GM12801 (cell line): Measurements from ENCODE around the gene TCEAL8.

Experiments
- TF ChIP-seq, protein P1 (sequence below): IDR thresholded peaks from one replicate; pipeline ENCODE4 v1.5.1; 2011; ENCODE audit warnings: control low read depth; ENCODE audit not compliant: insufficient read length; ENCODE audit errors: extremely low read depth

The TCEAL8 gene

DNA sequence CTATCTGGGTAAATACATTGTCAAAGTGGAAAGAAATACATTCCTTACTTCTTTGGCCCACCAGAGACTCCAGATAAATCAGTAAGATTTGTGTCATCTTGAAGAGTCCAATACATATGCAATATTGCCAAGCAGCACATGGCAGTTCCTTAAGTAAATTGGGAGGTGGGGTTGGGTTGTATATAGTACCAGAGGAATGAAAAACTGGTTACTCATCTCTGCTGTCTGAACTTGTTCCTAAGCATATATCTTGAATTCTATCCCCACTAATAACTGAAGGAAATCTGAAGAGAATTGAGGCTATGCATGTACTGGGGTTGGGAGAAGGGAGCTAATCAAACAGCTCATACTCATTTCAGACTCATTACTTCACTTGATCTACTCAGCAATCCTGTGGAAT lies 14.8 kb downstream of the TCEAL8 start:
- TF ChIP-seq, protein P1, sequence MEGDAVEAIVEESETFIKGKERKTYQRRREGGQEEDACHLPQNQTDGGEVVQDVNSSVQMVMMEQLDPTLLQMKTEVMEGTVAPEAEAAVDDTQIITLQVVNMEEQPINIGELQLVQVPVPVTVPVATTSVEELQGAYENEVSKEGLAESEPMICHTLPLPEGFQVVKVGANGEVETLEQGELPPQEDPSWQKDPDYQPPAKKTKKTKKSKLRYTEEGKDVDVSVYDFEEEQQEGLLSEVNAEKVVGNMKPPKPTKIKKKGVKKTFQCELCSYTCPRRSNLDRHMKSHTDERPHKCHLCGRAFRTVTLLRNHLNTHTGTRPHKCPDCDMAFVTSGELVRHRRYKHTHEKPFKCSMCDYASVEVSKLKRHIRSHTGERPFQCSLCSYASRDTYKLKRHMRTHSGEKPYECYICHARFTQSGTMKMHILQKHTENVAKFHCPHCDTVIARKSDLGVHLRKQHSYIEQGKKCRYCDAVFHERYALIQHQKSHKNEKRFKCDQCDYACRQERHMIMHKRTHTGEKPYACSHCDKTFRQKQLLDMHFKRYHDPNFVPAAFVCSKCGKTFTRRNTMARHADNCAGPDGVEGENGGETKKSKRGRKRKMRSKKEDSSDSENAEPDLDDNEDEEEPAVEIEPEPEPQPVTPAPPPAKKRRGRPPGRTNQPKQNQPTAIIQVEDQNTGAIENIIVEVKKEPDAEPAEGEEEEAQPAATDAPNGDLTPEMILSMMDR = no peak

DNA sequence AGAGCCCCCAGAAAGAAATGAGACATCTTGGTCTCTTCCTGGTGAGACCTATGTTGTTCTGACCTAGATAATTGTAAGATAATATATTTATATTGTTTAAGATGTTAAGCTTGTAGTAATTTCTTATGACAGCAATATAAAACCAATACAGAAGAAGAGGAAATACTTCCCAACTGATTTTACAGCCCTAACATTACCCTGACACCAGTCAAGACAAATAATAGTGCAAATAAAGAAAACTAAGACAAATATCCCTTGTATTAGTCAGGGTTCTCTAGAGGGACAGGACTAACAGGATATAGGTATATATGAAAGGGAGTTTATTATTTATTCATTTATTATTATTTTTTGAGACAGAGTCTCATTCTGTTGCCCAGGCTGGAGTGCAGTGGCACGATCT lies 18.7 kb downstream of the TCEAL8 start:
- TF ChIP-seq, protein P1 = no peak

DNA sequence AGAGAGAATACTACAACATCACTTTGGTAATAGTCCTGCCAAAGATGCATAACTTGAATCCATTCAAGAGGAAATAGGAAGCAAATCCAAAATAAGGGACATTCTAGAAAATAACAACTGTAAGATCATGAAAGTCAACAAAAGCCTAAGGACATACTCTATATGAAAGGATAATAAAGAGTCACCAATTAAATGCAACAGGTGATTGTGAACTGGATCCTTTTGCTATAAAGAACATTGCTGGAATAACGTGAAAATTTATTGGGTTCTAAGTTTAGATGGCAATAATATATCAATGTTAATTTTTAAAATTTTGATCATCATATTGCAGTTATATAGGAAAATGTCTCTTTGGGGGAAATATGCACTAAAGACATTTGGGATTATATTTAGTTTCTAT lies 20.1 kb downstream of the TCEAL8 start:
- TF ChIP-seq, protein P1 = no peak

DNA sequence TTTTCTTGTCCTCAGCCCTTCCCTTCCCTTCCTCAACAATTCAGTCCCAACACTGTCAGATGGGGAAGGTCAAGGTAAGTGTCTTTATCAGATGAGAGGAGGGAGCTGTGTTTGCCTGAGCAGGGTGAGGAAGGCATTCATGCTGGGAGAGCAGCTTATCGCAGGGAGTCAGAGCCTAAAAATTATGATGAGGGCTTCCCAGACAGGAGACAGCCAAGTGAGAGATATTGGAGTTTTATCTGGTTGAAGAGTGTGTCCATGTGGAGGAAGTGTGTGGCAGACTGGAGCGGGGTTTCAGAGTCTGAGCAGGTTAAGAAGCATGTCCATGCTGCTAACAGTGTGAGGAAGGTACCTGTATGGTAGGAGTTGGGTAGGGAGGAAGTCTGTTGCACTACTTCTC lies 21.7 kb downstream of the TCEAL8 start:
- TF ChIP-seq, protein P1 = no peak

DNA sequence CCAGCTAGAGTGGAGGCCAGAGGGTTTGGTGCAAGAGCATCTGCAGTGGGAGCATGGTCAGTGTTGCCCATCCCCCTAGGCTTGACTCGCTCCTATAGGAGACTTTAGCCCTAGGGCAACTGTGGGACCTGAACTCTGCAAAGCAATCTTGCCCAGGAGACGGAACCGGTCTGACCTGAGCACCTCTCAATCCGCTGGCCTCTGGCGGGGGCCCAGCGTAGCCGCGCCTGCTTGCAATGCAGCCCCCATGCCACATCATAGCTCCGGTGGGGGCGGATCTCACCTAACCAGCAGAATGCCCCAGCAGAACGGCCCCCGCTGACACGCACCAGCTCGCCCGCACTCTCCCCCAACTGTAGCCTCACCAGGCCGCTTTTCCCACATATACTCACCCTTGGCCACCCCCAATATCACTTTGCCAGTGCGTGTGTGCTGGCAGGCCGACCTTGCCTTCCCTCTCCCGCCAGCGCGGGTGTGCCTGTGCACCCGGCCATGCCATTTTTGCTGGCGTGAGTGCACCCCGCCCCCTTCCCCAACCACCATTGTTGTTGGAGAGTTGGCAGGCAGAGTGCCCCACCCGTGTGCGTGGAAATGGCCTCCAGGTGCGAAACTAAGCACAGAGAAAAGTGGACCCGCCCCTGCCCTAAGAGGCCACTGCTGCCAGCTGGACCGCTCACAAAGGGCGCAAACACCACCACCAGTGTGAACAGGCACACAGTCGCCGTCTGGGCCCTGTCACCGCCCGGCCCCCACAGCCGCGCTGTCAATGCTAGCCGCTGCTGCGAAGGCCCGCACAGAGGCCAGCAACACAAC lies 34.2 kb downstream of the TCEAL8 start:
- TF ChIP-seq, protein P1 = no peak

DNA sequence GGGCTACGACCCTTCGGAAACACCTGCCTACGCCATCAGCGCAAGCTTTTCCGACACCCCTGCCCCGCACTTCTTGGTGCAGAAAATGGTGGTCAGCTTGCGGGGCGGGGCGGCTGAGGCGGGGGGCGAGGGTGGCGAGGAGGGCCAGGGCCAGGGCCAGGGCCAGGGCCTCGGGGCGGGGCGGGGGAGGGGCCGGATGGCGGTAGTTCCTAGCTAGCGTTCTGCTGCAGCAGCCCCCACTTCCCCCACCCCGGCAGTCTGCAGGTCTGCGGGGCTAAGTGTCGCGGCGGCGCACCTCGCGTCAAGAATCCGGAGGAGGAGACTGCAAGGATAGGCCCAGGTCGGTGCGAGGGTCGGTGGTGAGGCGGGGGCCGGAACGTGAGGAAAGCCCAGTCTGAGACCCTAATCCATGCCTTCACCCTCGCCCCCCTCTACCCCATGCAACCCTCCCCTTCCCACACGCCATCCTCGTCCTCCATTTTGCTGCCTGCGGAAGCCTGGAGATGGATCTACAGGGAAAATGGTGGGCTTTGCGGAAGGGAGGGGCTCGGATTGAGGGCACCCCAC lies 39.4 kb downstream of the TCEAL8 start:
- TF ChIP-seq, protein P1 = no peak

DNA sequence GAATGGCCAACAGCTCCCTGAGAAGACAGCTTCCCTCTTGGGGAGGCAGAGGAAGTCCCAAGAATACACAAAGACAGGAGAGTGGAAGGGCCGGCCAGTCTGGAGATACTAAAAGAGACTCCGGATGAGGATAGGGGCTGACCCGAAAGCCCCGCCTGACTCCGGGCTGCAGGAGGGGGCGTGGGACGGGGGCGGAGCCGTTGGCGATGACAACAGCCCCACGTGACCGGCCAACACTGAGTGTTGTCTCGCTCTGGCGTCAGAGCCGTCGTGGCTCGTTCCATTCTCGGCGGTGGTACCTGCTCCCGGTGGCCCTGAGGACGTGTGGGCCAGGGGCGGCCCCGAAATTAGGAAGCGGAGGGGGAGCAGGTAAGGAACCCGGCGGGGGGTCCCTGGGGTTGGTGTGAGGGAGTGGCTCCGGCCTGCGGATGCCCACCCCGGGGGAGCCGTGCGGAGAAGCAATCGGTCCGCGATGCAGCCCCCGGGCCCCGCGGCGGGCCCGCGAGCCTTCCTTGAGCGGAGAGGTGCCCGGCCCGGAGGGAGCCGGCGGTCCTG lies 40.0 kb downstream of the TCEAL8 start, which contains the start of gene BEX4:
TSS of gene BEX4 (plus strand) at position 239 of the 555 bp plus-strand sequence. CDS start 1,046 bp downstream, outside the sequence.
- TF ChIP-seq, protein P1 = no peak
